ENCODE measurements around the gene IL12RB1. TPM values are rescaled to one million over a fixed set of nuclear protein-coding genes. Genes with fewer than 3 reads are reported as not detected.

IL12RB1 gene
- total RNA-seq, 4 donors from 2014 or later, result 0.93 to 1.1 TPM; not detected in 2

GRCh38 chr19:18097217-18097992 lies 10.7 kb upstream of the IL12RB1 start, which contains the start of gene MAST3:
TSS of gene MAST3 (plus strand) at chr19:18097778. CDS start at chr19:18097793, 15 bp downstream.
- 52 to 66% methylated on average over 19 to 22 of the region's 54 CpGs for WGBS, 2 donors
- intact Hi-C loops (cut with DNase I), result no loop called here
- Histone ChIP-seq H3K4me3 (replicated peaks in 1 of 3) (peak within 1 kb of the TSS in 1 of 3 donors; percentile 28), H3K4me1 (peaks cover 7 to 18% of the 10 kb centered on the region in 2 donors), H3K36me3 (no peaks in the 10 kb centered on the region), H3K9me3 (no peaks in the 10 kb centered on the region), H3K27ac (no peak within 1 kb of the TSS), H3K27me3 (no peaks in the 10 kb centered on the region)
- TF ChIP-seq CTCF (IDR thresholded peaks at IDR 0.05) (no peak), POLR2A (IDR thresholded peaks at IDR 0.05) (no peak)
- peak; percentile 77 to 80 for DNase-seq

GRCh38 chr19:18096258-18096657 lies 9.5 kb upstream of the IL12RB1 start:
- peaks cover 7 to 18% of the 10 kb centered on the region in 2 donors for H3K4me1 ChIP-seq
- H3K9me3 ChIP-seq, result no peaks in the 10 kb centered on the region
- intact Hi-C loops (cut with DNase I), result no loop called here
- no peak for DNase-seq
- TF ChIP-seq POLR2A (IDR thresholded peaks at IDR 0.05) (no peak), CTCF (IDR thresholded peaks at IDR 0.05) (no peak)
- no peaks in the 10 kb centered on the region for H3K36me3 ChIP-seq
- no peak overlapping the region for H3K27ac ChIP-seq
- 88 to 95% methylated on average over 2 of the region's 2 CpGs for WGBS, 2 donors
- no peaks in the 10 kb centered on the region for H3K27me3 ChIP-seq
- H3K4me3 ChIP-seq (replicated peaks in 1 of 3), result no peak overlapping the region

- H3K9me3 ChIP-seq, result no peaks in the 10 kb centered on the region
- WGBS, 2 donors, result 74 to 79% methylated on average over 6 of the region's 6 CpGs
- intact Hi-C loops (cut with DNase I), result no loop called here
- H3K4me3 ChIP-seq (replicated peaks in 1 of 3), result no peak overlapping the region
- no peaks in the 10 kb centered on the region for H3K36me3 ChIP-seq
- no peak overlapping the region for H3K27ac ChIP-seq
- no peaks in the 10 kb centered on the region for H3K27me3 ChIP-seq
- H3K4me1 ChIP-seq, result peaks cover 1 to 11% of the 10 kb centered on the region in 2 donors
- no peak for DNase-seq
- TF ChIP-seq POLR2A (IDR thresholded peaks at IDR 0.05) (no peak), CTCF (IDR thresholded peaks at IDR 0.05) (no peak)
Measured at GRCh38 chr19:18093439-18094161, 6.9 kb upstream of the IL12RB1 start.

GRCh38 chr19:18091217-18091608 lies 4.5 kb upstream of the IL12RB1 start:
- no peaks in the 10 kb centered on the region for H3K4me1 ChIP-seq
- H3K4me3 ChIP-seq (replicated peaks in 1 of 3), result no peak overlapping the region
- WGBS, 2 donors, result 48 to 67% methylated on average over 11 to 12 of the region's 12 CpGs
- TF ChIP-seq POLR2A (IDR thresholded peaks at IDR 0.05), result peak in 1 of 2 donors; percentile 12
- no peak for TF ChIP-seq CTCF (IDR thresholded peaks at IDR 0.05)
- peak; percentile 18 to 35 for DNase-seq
- H3K27me3 ChIP-seq, result no peaks in the 10 kb centered on the region
- H3K9me3 ChIP-seq, result no peaks in the 10 kb centered on the region
- no peak overlapping the region for H3K27ac ChIP-seq
- no peaks in the 10 kb centered on the region for H3K36me3 ChIP-seq
- intact Hi-C loops (cut with DNase I), result no loop called here

All from thyroid gland (tissue), 4 donors.